Nephron progenitor cell (in vitro differentiated cells): Measurements from ENCODE around the gene FRAT2.

Source experiments
- DNase-seq: peaks from one replicate; pipeline ENCODE4 v3.0.0; 2021
- H3K27ac Mint-ChIP-seq: 2 replicates; pipeline ENCODE4 v1.8.0; 2021; ENCODE audit warnings: mild to moderate bottlenecking, moderate library complexity, mixed read lengths
- H3K27me3 Mint-ChIP-seq: 2 replicates; pipeline ENCODE4 v1.8.0; 2021; ENCODE audit warnings: mild to moderate bottlenecking, low read depth, mixed read lengths; ENCODE audit not compliant: poor library complexity
- H3K36me3 Mint-ChIP-seq: 2 replicates; pipeline ENCODE4 v1.8.0; 2021; ENCODE audit warnings: low read depth, mixed read lengths
- H3K4me1 Mint-ChIP-seq: 2 replicates; pipeline ENCODE4 v1.8.0; 2021; ENCODE audit warnings: mixed read lengths
- H3K4me3 Mint-ChIP-seq: 2 replicates; pipeline ENCODE4 v1.8.0; 2021; ENCODE audit warnings: mild to moderate bottlenecking, moderate library complexity, mixed read lengths
- H3K9me3 Mint-ChIP-seq: 2 replicates; pipeline ENCODE4 v1.8.0; 2021; ENCODE audit warnings: mild to moderate bottlenecking, moderate library complexity, mixed read lengths
- CTCF ChIP-seq: fragments of 200-600 bp; sonication (generic); IDR thresholded peaks from 2 replicates; pipeline ENCODE4 v1.5.0; 2021; ENCODE audit warnings: antibody characterized with exemption

Gene FRAT2

GRCh38 chr10:97378933-97379921 is 44.7 kb upstream of the FRAT2 start:
- Mint-ChIP-seq H3K36me3 (peaks cover 16% of the 10 kb centered on the region), H3K4me3 (no peak overlapping the region), H3K27ac (peak overlapping the region; percentile 57), H3K27me3 (no peaks in the 10 kb centered on the region), H3K4me1 (no peaks in the 10 kb centered on the region), H3K9me3 (no peaks in the 10 kb centered on the region)
- no peak for DNase-seq
- no peak for TF ChIP-seq CTCF

- TF ChIP-seq CTCF, result no peak
- H3K27me3 Mint-ChIP-seq, result no peaks in the 10 kb centered on the region
These were observed 41.9 kb upstream of the FRAT2 start for GRCh38 chr10:97376413-97376812.

GRCh38 chr10:97373456-97373855 is 38.9 kb upstream of the FRAT2 start:
- Mint-ChIP-seq H3K9me3 (no peaks in the 10 kb centered on the region), H3K4me1 (no peaks in the 10 kb centered on the region), H3K27ac (no peak overlapping the region), H3K27me3 (no peaks in the 10 kb centered on the region), H3K4me3 (no peak overlapping the region), H3K36me3 (peaks cover 33% of the 10 kb centered on the region)
- no peak for TF ChIP-seq CTCF
- DNase-seq, result no peak

More at GRCh38 chr10:97376413-97376812, 41.9 kb upstream of the FRAT2 start:
- no peak for DNase-seq
- Mint-ChIP-seq H3K27ac (no peak overlapping the region), H3K4me1 (no peaks in the 10 kb centered on the region), H3K36me3 (peaks cover 27% of the 10 kb centered on the region), H3K4me3 (no peak overlapping the region), H3K9me3 (no peaks in the 10 kb centered on the region)

- no peak overlapping the region for H3K27ac Mint-ChIP-seq
- no peaks in the 10 kb centered on the region for H3K27me3 Mint-ChIP-seq
- no peak for TF ChIP-seq CTCF
- no peak overlapping the region for H3K4me3 Mint-ChIP-seq
- H3K9me3 Mint-ChIP-seq, result no peaks in the 10 kb centered on the region
- no peak for DNase-seq
- no peaks in the 10 kb centered on the region for H3K4me1 Mint-ChIP-seq
- peaks cover 36% of the 10 kb centered on the region for H3K36me3 Mint-ChIP-seq
These were observed 37.8 kb upstream of the FRAT2 start for GRCh38 chr10:97372233-97372875.

GRCh38 chr10:97371696-97372095 is 37.2 kb upstream of the FRAT2 start:
- Mint-ChIP-seq H3K36me3 (peaks cover 37% of the 10 kb centered on the region), H3K27me3 (no peaks in the 10 kb centered on the region), H3K4me1 (no peaks in the 10 kb centered on the region), H3K4me3 (no peak overlapping the region), H3K9me3 (no peaks in the 10 kb centered on the region), H3K27ac (no peak overlapping the region)
- no peak for DNase-seq
- TF ChIP-seq CTCF, result no peak
